Liver (tissue), 9 donors: ENCODE results near the gene TEDC1. TPM values are rescaled to one million over a fixed set of nuclear protein-coding genes. Genes with fewer than 3 reads are reported as not detected.

Source experiments
- DNase-seq: peaks from one replicate; pipeline ENCODE4 v3.0.0-alpha.2; 2017; ENCODE audit warnings: low spot score
- H3K27ac ChIP-seq, 2 donors: one replicate each; pipeline ENCODE4 v1.7.0; 2013; ENCODE audit warnings: inconsistent platforms in 2 of 2, low read length in 2 of 2, control low read depth in 1 of 2, low read depth in 1 of 2, mild to moderate bottlenecking in 1 of 2
- H3K27me3 ChIP-seq, 4 donors: one replicate each; pipeline versions ENCODE4 v1.6.1 to v1.7.0; 2013; ENCODE audit warnings: low read length in 3 of 4, inconsistent platforms in 1 of 4, mild to moderate bottlenecking in 1 of 4, moderate library complexity in 1 of 4; ENCODE audit not compliant: control insufficient read depth in 4 of 4, insufficient read depth in 4 of 4
- H3K36me3 ChIP-seq, 4 donors: one replicate each; pipeline versions ENCODE4 v1.6.1 to v1.7.0; 2013; ENCODE audit warnings: low read length in 3 of 4, mild to moderate bottlenecking in 3 of 4, low read depth in 1 of 4, moderate library complexity in 1 of 4; ENCODE audit not compliant: control insufficient read depth in 4 of 4, insufficient read depth in 3 of 4
- H3K4me1 ChIP-seq, 4 donors: one replicate each; pipeline versions ENCODE4 v1.6.1 to v1.7.0; 2013; ENCODE audit warnings: low read length in 3 of 4, mild to moderate bottlenecking in 3 of 4, moderate library complexity in 1 of 4; ENCODE audit not compliant: control insufficient read depth in 4 of 4, insufficient read depth in 4 of 4
- H3K4me3 ChIP-seq, 3 donors: one replicate each; pipeline versions ENCODE4 v1.6.1 to v1.7.0; 2013; ENCODE audit warnings: low read length in 3 of 3, control low read depth in 1 of 3, low read depth in 1 of 3, mild to moderate bottlenecking in 1 of 3
- H3K9ac ChIP-seq, 2 donors: one replicate each; pipeline ENCODE4 v1.7.0; 2013; ENCODE audit warnings: low read length in 2 of 2, mild to moderate bottlenecking in 2 of 2, moderate library complexity in 2 of 2, control low read depth in 1 of 2, low read depth in 1 of 2
- H3K9me3 ChIP-seq, 4 donors: one replicate each; pipeline versions ENCODE4 v1.6.1 to v1.7.0; 2013; ENCODE audit warnings: low read length in 3 of 4; ENCODE audit not compliant: control insufficient read depth in 4 of 4
- ATF3 ChIP-seq: IDR thresholded peaks from 2 replicates; pipeline ENCODE4 v1.6.1; 2016; ENCODE audit warnings: antibody characterized with exemption
- EGR1 ChIP-seq, 2 donors: IDR thresholded peaks; 2 replicates each; pipeline ENCODE4 v1.6.1; 2016 to 2018; ENCODE audit warnings: antibody characterized with exemption in 2 of 2, low read depth in 2 of 2
- FOXA1 ChIP-seq: IDR thresholded peaks from 2 replicates; pipeline ENCODE4 v1.6.1; 2016; ENCODE audit warnings: antibody characterized with exemption
- FOXA2 ChIP-seq: IDR thresholded peaks from 2 replicates; pipeline ENCODE4 v1.6.1; 2016; ENCODE audit warnings: antibody characterized with exemption
- GABPA ChIP-seq, 2 donors: IDR thresholded peaks in 1 of 2; conservative IDR thresholded peaks in 1 of 2; 2 replicates each; pipeline ENCODE4 v1.6.1; 2016; ENCODE audit warnings: antibody characterized with exemption in 2 of 2, mild to moderate bottlenecking in 1 of 2, moderate library complexity in 1 of 2
- HNF4G ChIP-seq: IDR thresholded peaks from 2 replicates; pipeline ENCODE4 v1.6.1; 2016; ENCODE audit warnings: antibody characterized with exemption
- JUND ChIP-seq, 2 donors: IDR thresholded peaks; 2 replicates each; pipeline ENCODE4 v1.6.1; 2016; ENCODE audit warnings: antibody characterized with exemption in 2 of 2
- MAX ChIP-seq: IDR thresholded peaks from 2 replicates; pipeline ENCODE4 v1.6.1; 2016; ENCODE audit warnings: antibody characterized with exemption
- NR2F2 ChIP-seq: IDR thresholded peaks from 2 replicates; pipeline ENCODE4 v1.6.1; 2016; ENCODE audit warnings: antibody characterized with exemption
- RAD21 ChIP-seq, 2 donors: IDR thresholded peaks; 2 replicates each; pipeline ENCODE4 v1.6.1; 2016; ENCODE audit warnings: antibody characterized with exemption in 2 of 2, mild to moderate bottlenecking in 2 of 2
- REST ChIP-seq: IDR thresholded peaks from 2 replicates; pipeline ENCODE4 v1.6.1; 2016; ENCODE audit warnings: antibody characterized with exemption, mild to moderate bottlenecking
- RXRA ChIP-seq, 2 donors: IDR thresholded peaks; 2 replicates each; pipeline ENCODE4 v1.6.1; 2017 to 2018; ENCODE audit warnings: antibody characterized with exemption in 2 of 2, mild to moderate bottlenecking in 1 of 2
- SP1 ChIP-seq: IDR thresholded peaks from 2 replicates; pipeline ENCODE4 v1.6.1; 2018; ENCODE audit warnings: antibody characterized with exemption, mild to moderate bottlenecking
- TAF1 ChIP-seq: conservative IDR thresholded peaks from 2 replicates; pipeline ENCODE4 v1.6.1; 2016; ENCODE audit warnings: antibody characterized with exemption, mild to moderate bottlenecking
- YY1 ChIP-seq: IDR thresholded peaks from 2 replicates; pipeline ENCODE4 v1.6.1; 2016; ENCODE audit warnings: antibody characterized with exemption, mild to moderate bottlenecking
- WGBS: extraction: QIAGEN DNeasy Blood & Tissue Kit; methylation state at CpG from one replicate; pipeline ENCODE4 v1.1.7; 2013; 5-methylcytosine and 5-hydroxymethylcytosine counted together
- polyA plus RNA-seq, 2 donors: library from polyadenylated mRNA; stranded (reverse) in 1 of 2; unstranded in 1 of 2; fragments of 200-250 nt in 1 of 2; fragments of >200 nt in 1 of 2; fragmentation: Nextera tagmentation in 1 of 2; extraction: Ambion mirVana in 1 of 2; gene quantifications; one replicate each; pipeline versions ENCODE4 v1.2.1 to v1.2.3, GENCODE V29; 2013 to 2015
- total RNA-seq, 2 donors: library from RNA; depleted of rRNA; stranded (reverse); fragments of >200 nt; gene quantifications; one replicate each; pipeline ENCODE4 v1.2.3, GENCODE V29; 2014
- TF ChIP-seq, protein P1 (sequence below): fragments of 150-350 bp; IDR thresholded peaks from 2 replicates; pipeline ENCODE4 v1.5.1; 2017; ENCODE audit warnings: improper control_type of control experiment, low read depth, low read length; ENCODE audit not compliant: missing input control
- TF ChIP-seq, protein P2 (sequence below): IDR thresholded peaks from 2 replicates; pipeline ENCODE4 v1.6.1; 2016; ENCODE audit warnings: antibody characterized with exemption
- donor health status: healthy.
- donor health status: healthy.
- donor health status: healthy.
- donor health status: healthy.
- donor health status: healthy.

The TEDC1 gene
- total and polyA plus RNA-seq, 4 donors, result 0.97 to 7.5 (median 3.2) TPM

GRCh38 chr14:105449276-105450122 is 41.5 kb upstream of the TEDC1 start:
- DNase-seq, result no peak
- 95% methylated on average over 47 of the region's 47 CpGs for WGBS
- no peak for TF ChIP-seq JUND (IDR thresholded peaks at IDR 0.05)
- TF ChIP-seq GABPA (IDR thresholded peaks at IDR 0.05 in 1 of 2, conservative IDR thresholded peaks at IDR 0.05 in 1 of 2), result no peak
- no peak for TF ChIP-seq FOXA1
- TF ChIP-seq, protein P1, sequence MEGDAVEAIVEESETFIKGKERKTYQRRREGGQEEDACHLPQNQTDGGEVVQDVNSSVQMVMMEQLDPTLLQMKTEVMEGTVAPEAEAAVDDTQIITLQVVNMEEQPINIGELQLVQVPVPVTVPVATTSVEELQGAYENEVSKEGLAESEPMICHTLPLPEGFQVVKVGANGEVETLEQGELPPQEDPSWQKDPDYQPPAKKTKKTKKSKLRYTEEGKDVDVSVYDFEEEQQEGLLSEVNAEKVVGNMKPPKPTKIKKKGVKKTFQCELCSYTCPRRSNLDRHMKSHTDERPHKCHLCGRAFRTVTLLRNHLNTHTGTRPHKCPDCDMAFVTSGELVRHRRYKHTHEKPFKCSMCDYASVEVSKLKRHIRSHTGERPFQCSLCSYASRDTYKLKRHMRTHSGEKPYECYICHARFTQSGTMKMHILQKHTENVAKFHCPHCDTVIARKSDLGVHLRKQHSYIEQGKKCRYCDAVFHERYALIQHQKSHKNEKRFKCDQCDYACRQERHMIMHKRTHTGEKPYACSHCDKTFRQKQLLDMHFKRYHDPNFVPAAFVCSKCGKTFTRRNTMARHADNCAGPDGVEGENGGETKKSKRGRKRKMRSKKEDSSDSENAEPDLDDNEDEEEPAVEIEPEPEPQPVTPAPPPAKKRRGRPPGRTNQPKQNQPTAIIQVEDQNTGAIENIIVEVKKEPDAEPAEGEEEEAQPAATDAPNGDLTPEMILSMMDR, result no peak
- no peak for TF ChIP-seq RAD21 (IDR thresholded peaks at IDR 0.05)
- no peak for TF ChIP-seq YY1
- TF ChIP-seq REST, result no peak
- no peak for TF ChIP-seq SP1
- TF ChIP-seq MAX, result no peak
- TF ChIP-seq RXRA (IDR thresholded peaks at IDR 0.05), result no peak
- TF ChIP-seq, protein P2, sequence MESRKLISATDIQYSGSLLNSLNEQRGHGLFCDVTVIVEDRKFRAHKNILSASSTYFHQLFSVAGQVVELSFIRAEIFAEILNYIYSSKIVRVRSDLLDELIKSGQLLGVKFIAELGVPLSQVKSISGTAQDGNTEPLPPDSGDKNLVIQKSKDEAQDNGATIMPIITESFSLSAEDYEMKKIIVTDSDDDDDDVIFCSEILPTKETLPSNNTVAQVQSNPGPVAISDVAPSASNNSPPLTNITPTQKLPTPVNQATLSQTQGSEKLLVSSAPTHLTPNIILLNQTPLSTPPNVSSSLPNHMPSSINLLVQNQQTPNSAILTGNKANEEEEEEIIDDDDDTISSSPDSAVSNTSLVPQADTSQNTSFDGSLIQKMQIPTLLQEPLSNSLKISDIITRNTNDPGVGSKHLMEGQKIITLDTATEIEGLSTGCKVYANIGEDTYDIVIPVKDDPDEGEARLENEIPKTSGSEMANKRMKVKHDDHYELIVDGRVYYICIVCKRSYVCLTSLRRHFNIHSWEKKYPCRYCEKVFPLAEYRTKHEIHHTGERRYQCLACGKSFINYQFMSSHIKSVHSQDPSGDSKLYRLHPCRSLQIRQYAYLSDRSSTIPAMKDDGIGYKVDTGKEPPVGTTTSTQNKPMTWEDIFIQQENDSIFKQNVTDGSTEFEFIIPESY, result no peak
- no peak for TF ChIP-seq HNF4G
- TF ChIP-seq FOXA2, result no peak
- Histone ChIP-seq H3K4me3 (no peak overlapping the region), H3K27ac (no peak overlapping the region), H3K9me3 (no peaks in the 10 kb centered on the region), H3K36me3 (peaks cover 0 to 20% (median 3%) of the 10 kb centered on the region in 4 donors), H3K27me3 (no peaks in the 10 kb centered on the region), H3K9ac (no peak overlapping the region), H3K4me1 (no peaks in the 10 kb centered on the region)

DNA sequence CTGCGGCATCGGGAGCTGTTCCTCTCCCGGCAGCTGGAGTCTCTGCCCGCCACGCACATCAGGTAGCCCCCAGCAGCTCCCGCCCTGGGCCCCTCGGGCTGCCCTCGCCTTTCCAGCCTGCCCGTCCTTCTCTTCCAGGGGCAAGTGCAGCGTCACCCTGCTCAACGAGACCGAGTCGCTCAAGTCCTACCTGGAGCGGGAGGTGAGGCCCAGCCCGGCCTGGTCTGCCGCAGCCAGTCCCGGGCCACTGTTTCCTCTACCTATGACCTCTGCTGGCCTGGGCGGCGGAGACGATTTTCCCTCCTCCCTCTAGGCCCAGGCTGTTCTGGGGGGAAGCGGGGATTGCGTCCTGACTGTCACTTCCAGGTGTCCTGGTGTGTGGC is 40.9 kb upstream of the TEDC1 start:
- no peaks in the 10 kb centered on the region for H3K27me3 ChIP-seq
- WGBS, result 93% methylated on average over 22 of the region's 22 CpGs
- H3K27ac ChIP-seq, result no peak overlapping the region
- no peak overlapping the region for H3K9ac ChIP-seq
- H3K9me3 ChIP-seq, result no peaks in the 10 kb centered on the region
- DNase-seq, result no peak
- H3K4me3 ChIP-seq, result no peak overlapping the region
- no peaks in the 10 kb centered on the region for H3K4me1 ChIP-seq
- H3K36me3 ChIP-seq, result peaks cover 0 to 22% (median 3%) of the 10 kb centered on the region in 4 donors
- no peak for TF ChIP-seq EGR1 (IDR thresholded peaks at IDR 0.05; ENCODE audit: low read depth in 2 of 2)
- TF ChIP-seq JUND (IDR thresholded peaks at IDR 0.05), result no peak
- TF ChIP-seq TAF1, result no peak
- no peak for TF ChIP-seq RAD21 (IDR thresholded peaks at IDR 0.05)
- TF ChIP-seq NR2F2, result no peak
- TF ChIP-seq, protein P1, result no peak
- no peak for TF ChIP-seq RXRA (IDR thresholded peaks at IDR 0.05)
- no peak for TF ChIP-seq FOXA1
- TF ChIP-seq, protein P2, result no peak
- TF ChIP-seq GABPA (IDR thresholded peaks at IDR 0.05 in 1 of 2, conservative IDR thresholded peaks at IDR 0.05 in 1 of 2), result no peak
- no peak for TF ChIP-seq ATF3
